Inflammatory macrophage treated with lipopolysaccharide for 4 hours (primary cell): ENCODE results near the gene TERC.
"Not testable (repeated sequence)": the region's sequence is repeated elsewhere in the genome, so short reads cannot be mapped to it uniquely, and the experiment has no call there.

Experiments used
- DNase-seq: peaks from one replicate; pipeline ENCODE4 v3.0.0-alpha.2; 2020

The TERC gene

DNA sequence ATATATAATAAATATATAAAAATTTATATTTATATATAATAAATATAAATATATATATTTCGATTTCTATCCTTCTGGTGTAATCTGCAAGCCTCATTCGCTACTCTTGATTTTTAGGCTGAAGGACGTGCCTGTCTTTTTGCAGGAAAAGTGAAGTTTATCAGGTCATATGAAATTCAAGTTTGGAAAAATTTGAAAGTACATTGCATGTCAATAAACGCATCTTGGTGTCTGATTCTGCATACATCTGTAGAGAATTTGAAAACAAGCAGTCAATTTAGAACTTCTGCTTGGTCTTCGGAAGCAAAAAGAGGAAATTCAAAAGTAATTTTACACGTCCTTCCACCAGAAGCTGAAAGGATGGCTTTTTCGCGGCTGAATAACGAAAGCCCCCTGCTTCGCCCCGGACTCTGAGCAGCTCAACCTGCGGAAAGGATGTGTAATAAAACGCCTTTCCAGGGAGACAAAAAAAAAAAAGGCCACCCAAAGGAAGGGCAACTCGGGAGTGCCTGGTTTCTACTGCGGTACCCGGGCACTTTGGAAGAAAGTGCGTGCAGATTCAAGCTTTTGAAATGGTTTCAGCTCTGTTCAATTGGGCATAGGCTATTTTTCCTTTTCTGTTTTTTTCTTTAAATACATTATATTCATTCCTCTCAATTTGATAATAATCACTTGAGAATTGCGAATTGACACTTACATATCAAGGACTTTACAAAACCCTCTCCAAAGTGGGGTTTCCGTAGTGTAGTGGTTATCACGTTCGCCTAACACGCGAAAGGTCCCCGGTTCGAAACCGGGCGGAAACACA is 6.8 kb upstream of the TERC start:
- peak; percentile 66 for DNase-seq

DNA sequence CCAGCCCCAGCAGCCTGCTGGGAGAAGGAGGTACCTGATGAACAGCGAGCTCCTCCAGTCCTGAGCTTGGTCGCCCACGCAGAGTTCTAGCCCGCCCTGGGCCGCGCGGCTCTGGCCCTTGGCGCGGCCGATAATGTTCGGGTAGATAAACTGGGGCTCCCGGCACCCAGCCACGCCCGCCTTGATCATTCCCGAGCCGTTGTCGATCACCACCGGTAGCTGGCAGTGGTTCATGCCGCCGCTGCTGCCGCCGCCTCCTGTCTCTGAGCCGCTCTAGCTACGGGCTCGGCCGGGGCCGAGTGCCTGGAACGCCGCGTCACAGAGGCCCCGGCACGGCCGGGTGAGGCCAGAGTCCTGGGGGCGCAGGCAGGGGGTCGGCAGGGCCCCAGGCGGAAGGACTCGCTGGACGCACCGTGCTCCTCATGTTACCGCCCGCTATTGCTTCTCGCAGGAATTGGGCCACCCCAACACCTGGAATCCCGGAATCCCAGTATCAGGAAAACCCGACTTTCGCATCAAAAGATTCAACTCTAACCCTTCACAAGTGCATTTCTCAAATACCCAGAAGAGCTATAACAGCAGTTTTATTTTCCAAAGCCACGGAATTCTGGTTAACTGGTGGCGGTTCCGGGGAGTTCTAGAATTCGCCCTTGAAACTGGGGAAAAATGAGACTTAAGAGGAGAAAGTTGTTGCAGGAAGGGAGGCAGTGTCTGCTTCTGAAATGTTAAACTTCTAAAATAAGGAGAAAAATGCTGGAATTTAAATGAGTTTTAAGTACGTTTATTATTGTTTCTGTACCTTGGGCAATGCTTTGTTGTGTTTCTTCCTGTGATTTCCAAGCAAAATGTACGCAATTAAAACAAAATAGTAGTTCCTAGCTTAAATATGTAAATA is 4.7 kb upstream of the TERC start, which contains the start of gene ACTRT3:
Gene ACTRT3 (minus strand): TSS at position 275 of the 895 bp plus-strand sequence. CDS start 41 bp downstream, at position 234.
- peak; percentile 69 for DNase-seq

DNA sequence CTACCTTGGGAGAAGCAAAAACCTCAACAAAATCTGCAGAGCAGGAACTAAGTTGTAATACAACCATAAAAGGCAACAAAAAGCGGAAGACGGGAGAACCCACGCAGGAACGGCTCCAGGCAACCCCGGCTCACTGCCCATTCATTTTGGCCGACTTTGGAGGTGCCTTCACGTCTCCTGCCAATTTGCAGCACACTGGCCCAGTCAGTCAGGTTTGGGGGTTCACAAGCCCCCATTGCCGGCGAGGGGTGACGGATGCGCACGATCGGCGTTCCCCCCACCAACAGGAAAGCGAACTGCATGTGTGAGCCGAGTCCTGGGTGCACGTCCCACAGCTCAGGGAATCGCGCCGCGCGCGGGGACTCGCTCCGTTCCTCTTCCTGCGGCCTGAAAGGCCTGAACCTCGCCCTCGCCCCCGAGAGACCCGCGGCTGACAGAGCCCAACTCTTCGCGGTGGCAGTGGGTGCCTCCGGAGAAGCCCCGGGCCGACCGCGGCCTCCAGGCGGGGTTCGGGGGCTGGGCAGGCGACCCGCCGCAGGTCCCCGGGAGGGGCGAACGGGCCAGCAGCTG is 463 bp downstream of the TERC start:
- DNase-seq = peak; percentile 79

DNA sequence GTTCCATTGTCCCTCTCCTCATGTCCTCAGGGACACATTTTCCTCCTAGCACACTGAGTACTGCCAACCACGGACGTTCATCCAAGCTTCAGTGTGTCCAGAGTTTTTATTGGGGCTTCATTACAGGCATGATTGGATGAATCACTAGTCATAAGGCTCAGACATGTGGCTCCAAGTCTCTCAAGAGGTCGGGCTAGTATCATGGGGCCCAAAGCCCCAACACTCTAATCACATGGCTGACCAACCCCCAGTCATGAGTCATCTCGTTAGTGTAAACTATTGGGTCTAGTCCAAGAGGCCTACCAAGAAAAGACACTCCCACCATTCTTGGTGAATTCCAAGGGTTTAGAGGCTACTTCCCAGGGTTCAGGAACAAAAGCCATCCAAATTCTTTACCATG is 4.4 kb downstream of the TERC start:
- DNase-seq = no peak

DNA sequence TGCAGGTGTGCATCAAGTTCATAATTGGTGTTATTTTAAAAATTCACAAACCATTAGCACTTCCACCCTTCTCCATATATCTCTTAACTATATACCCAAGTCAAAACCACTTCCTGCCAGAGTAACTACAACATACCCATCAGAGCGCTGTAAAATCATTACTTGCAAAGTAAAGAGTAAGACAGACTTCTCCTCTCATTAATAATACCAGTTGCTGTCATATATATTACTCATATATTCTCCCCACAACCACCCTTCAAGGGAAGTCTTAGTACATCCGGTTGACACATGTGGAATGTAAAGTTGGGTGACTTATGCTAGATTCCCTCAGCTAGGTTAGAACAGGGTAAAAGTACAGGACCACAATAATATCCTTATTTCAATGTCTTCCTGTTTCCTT is 5.6 kb downstream of the TERC start:
- DNase-seq = peak; percentile 23

DNA sequence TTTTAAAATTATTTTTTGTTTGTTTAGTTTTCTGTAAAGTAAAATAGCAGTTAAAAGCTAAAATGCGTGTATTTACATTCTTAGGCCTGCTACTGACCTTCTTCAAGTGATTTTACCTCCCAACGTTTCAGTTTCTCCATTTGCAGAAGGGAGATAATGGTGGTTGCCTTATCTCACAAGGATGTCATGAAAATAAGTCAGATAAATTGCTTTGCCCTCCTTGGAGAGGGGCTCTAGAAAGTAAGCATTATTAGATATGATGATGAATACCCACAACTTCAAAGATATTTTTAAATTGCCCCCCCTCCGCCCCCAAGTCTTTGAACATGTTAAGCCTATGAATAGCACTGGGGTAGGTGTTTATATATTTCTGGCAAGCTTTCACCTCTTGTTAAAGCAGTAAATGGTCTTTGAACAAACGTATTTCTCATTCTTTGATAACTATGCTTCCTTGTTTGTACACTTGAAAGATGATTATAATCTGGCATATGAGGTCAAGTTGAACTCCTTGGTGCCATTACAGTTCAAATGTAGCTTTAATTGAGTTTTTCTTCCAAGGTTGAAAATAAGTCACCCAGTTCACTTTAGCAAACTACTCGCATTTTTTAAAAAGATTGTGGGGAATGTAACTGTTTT is 6.4 kb downstream of the TERC start:
- DNase-seq = no peak

DNA sequence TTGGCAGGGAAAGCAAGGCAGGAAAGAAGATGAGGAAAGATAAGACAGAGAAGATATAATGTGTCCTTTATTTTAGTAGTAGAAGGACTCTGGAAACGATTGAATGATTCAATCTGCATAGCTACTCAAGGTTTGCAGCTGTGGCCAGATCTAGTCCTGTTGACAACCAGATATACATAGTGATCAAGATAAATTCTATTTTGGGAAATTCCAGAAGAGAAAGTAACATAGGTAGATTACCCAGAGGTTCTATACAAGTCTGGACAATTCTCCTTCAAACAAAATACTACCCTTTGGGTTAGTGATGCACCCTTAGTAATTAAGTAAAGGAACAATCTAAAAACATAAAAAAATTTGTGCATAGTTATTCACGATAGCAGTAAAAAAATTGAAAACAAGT is 9.4 kb downstream of the TERC start:
- no peak for DNase-seq

DNA sequence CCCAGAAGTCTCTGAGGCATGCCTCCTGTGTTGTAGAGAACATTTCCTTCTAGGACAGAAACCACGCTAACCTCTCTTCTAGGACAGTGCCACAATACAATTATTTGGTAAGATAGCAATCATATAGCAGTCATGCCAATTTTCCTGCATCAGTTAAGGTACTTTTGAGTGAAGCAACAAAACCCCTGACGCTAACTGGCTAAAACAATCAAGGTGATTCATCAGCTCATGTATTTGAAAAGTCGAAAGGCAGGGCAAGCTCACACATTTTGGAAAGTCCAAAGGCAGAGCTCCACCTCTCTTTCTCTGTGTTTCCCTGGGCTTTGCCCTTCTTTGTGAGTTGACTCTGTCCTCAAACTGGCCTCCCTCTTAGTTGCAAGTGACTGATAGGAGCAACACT is 10.1 kb downstream of the TERC start:
- no peak for DNase-seq

DNA sequence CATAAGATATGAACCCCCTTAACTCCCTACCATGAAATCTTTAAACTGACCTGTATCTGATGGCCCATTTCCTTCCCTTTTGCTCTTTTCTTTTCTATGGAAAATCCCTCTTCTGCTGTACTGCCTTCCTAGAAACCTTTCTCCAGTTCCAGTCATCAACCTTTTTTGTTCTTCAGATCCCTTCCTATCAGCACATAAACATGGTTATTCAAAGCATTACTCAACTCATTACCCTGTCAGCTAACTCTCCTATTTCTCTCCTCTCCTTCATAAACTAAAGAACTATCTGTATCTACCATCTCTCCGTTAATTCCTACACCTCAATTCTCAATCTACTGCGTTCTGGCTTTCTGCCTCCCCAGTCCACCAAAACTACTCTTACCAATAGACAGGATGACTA is 13.0 kb downstream of the TERC start:
- DNase-seq = no peak

DNA sequence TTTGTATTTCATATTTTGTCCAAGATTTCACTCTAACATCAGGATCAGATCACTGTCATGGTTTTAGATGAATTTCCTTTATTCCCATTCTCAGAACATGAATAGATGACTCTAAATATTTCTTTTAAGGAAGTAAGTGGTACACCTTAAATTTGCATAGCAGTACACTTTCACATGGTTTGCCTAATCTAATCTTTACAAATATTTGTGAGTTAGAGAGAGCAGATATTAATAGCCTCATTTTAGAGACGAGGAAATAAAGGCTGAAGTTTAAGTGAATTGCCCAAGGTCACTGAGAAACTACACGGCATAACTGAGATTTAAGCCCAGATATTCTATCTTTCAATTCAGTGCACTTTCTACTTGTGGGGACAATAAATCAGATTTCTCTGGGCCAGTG is 14.2 kb downstream of the TERC start:
- no peak for DNase-seq

DNA sequence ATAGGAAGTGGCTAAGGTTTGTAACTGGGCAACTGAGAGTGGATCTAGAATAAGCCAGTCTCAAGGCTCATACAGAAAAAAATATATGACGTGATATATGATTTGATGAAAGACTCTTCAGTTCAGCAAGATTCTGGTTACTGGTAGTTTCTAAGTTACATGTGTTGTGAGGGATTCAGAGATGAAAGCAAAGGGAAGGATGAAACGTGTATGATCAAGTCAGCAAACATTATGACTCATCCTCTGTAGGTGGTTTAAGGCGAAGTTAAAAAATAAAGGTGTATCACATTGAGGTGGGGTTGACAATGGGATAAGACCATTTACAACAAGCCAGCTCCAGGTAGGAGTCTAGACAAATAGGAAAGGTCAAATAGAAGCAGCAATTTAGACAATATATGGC is 16.2 kb downstream of the TERC start:
- DNase-seq = no peak

DNA sequence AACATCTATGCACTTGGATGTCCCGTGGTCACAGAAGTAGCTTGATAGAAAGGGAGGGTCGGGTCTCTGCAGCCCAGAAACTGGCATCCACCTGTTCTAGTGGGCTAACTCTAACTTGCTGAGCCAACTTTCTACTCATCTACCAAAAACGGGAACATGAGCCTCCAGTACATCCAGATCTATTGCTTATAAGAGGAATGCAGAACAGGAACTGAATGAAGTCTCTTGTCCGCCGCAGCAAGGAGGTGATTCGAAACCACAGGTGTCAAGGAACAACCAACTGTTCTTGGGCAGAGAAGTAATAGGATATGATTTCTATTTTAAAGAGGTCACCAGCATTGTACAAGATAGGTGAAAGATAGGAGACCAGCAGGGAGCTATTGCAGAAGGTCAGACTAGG is 17.9 kb downstream of the TERC start:
- DNase-seq = no peak

DNA sequence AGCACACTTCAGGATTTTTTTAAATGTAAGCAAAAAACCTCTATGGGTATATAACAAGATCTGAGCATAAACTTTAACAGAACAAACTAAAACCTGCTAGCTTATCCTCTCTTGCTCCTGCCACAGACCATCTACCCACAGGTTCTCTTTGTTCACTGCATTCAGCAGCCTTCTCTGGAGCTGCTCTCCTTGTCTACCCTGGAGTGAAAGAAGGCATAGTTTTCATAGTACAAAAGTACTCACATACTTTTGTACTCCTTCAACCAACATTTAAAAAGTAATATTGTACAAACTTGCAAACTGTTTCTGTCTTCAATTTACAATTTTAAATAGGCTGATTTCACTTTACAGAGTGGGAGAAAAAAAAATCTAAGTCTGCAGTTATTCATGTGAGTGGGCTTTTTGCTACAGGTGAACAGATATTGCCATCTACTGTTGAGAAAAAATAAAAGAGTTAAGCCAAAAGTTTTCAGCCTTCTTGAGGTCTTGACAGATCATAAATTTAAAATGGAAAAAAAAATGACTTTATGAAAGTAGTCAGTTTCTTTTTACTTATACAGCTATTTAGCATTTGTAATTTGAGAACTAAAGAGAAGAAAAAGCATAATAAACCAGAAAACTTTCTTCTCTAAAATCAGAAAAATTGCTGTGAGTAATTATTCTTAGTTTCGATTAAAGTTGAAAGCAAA is 20.4 kb downstream of the TERC start:
- DNase-seq = no peak

DNA sequence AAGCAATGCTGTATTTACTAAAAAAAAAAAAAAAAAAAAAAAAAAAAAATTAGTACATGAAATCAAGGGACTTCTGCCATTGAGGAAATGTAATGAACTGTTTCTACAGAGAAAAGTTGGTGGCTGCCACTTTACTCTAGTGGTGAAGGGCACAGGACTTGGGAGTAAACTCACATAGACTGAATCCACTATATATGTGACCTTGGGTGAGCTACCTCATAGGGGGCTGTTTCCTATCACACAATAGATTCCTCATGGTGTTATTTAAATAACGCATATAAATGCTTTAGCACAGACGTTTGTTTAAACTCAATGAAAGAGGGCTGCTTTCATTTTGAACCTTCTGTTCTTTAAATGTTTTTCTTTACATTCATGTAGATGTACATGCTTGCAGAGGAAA is 25.8 kb downstream of the TERC start:
- no peak for DNase-seq

DNA sequence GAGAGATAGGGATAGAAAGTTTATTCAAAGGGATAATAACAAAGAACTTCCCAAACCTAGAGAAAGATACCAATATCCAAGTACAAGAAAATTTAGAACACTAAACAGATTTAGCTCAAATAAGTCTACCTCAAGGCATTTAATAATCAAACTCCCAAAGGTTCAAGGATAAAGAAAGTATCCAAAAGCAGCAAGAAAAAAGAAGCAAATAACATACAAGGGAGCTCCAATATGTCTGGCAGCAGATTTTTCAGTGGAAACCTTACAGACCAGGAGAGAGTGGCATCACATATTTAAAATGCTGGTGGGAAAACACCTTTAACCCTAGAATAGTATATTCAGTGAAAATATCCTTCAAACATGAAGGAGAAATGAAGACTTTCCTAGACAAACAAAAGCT is 33.0 kb downstream of the TERC start:
- not testable (repeated sequence) for DNase-seq

DNA sequence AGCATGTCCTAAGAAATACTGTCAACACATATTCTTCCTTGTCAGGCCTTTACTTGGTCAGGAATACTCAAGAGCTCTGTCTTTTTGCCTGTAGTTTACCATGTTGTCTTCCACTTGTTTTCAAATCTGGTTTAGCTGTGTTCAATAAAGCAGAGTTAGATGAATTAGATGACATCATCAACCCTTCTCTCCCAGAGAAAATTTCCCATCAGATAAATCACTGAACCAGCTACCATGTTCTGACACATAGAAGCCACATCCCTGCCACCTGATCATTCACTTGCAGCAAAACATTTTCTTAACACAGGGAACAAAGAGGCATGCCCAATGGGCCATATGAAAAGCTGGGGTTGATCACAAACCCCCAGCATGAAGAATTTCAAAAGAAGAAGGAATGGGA is 42.1 kb downstream of the TERC start:
- no peak for DNase-seq

DNA sequence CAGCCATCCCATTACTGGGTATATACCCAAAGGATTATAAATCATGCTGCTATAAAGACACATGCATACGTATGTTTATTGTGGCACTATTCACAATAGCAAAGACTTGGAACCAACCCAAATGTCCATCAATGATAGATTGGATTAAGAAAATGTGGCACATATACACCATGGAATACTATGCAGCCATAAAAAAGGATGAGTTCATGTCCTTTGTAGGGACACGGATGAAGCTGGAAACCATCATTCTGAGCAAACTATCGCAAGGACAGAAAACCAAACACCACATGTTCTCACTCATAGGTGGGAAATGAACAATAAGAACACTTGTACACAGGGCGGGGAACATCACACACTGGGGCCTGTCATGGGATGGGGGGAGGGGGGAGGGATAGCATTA is 46.4 kb downstream of the TERC start:
- DNase-seq = not testable (repeated sequence)
